Liver (tissue), 9 donors: ENCODE measurements around the gene ARHGEF7. TPM values are rescaled to one million over a fixed set of nuclear protein-coding genes. Genes with fewer than 3 reads are reported as not detected.
"Not testable (repeated sequence)": the region's sequence is repeated elsewhere in the genome, so short reads cannot be mapped to it uniquely, and the experiment has no call there.

Experiments
- DNase-seq: peaks from one replicate; pipeline ENCODE4 v3.0.0-alpha.2; 2017; ENCODE audit warnings: low spot score
- H3K27ac ChIP-seq, 2 donors: one replicate each; pipeline ENCODE4 v1.7.0; 2013; ENCODE audit warnings: inconsistent platforms in 2 of 2, low read length in 2 of 2, control low read depth in 1 of 2, low read depth in 1 of 2, mild to moderate bottlenecking in 1 of 2
- H3K27me3 ChIP-seq, 4 donors: one replicate each; pipeline versions ENCODE4 v1.6.1 to v1.7.0; 2013; ENCODE audit warnings: low read length in 3 of 4, inconsistent platforms in 1 of 4, mild to moderate bottlenecking in 1 of 4, moderate library complexity in 1 of 4; ENCODE audit not compliant: control insufficient read depth in 4 of 4, insufficient read depth in 4 of 4
- H3K36me3 ChIP-seq, 4 donors: one replicate each; pipeline versions ENCODE4 v1.6.1 to v1.7.0; 2013; ENCODE audit warnings: low read length in 3 of 4, mild to moderate bottlenecking in 3 of 4, low read depth in 1 of 4, moderate library complexity in 1 of 4; ENCODE audit not compliant: control insufficient read depth in 4 of 4, insufficient read depth in 3 of 4
- H3K4me1 ChIP-seq, 4 donors: one replicate each; pipeline versions ENCODE4 v1.6.1 to v1.7.0; 2013; ENCODE audit warnings: low read length in 3 of 4, mild to moderate bottlenecking in 3 of 4, moderate library complexity in 1 of 4; ENCODE audit not compliant: control insufficient read depth in 4 of 4, insufficient read depth in 4 of 4
- H3K4me3 ChIP-seq, 3 donors: one replicate each; pipeline versions ENCODE4 v1.6.1 to v1.7.0; 2013; ENCODE audit warnings: low read length in 3 of 3, control low read depth in 1 of 3, low read depth in 1 of 3, mild to moderate bottlenecking in 1 of 3
- H3K9ac ChIP-seq, 2 donors: one replicate each; pipeline ENCODE4 v1.7.0; 2013; ENCODE audit warnings: low read length in 2 of 2, mild to moderate bottlenecking in 2 of 2, moderate library complexity in 2 of 2, control low read depth in 1 of 2, low read depth in 1 of 2
- H3K9me3 ChIP-seq, 4 donors: one replicate each; pipeline versions ENCODE4 v1.6.1 to v1.7.0; 2013; ENCODE audit warnings: low read length in 3 of 4; ENCODE audit not compliant: control insufficient read depth in 4 of 4
- EGR1 ChIP-seq, 2 donors: IDR thresholded peaks; 2 replicates each; pipeline ENCODE4 v1.6.1; 2016 to 2018; ENCODE audit warnings: antibody characterized with exemption in 2 of 2, low read depth in 2 of 2
- FOXA1 ChIP-seq: IDR thresholded peaks from 2 replicates; pipeline ENCODE4 v1.6.1; 2016; ENCODE audit warnings: antibody characterized with exemption
- FOXA2 ChIP-seq: IDR thresholded peaks from 2 replicates; pipeline ENCODE4 v1.6.1; 2016; ENCODE audit warnings: antibody characterized with exemption
- GABPA ChIP-seq, 2 donors: IDR thresholded peaks in 1 of 2; conservative IDR thresholded peaks in 1 of 2; 2 replicates each; pipeline ENCODE4 v1.6.1; 2016; ENCODE audit warnings: antibody characterized with exemption in 2 of 2, mild to moderate bottlenecking in 1 of 2, moderate library complexity in 1 of 2
- HNF4A ChIP-seq, 2 donors: conservative IDR thresholded peaks; 2 replicates each; pipeline ENCODE4 v1.6.1; 2016; ENCODE audit warnings: antibody characterized with exemption in 2 of 2, mild to moderate bottlenecking in 2 of 2
- JUND ChIP-seq, 2 donors: IDR thresholded peaks; 2 replicates each; pipeline ENCODE4 v1.6.1; 2016; ENCODE audit warnings: antibody characterized with exemption in 2 of 2
- NR2F2 ChIP-seq: IDR thresholded peaks from 2 replicates; pipeline ENCODE4 v1.6.1; 2016; ENCODE audit warnings: antibody characterized with exemption
- RAD21 ChIP-seq, 2 donors: IDR thresholded peaks; 2 replicates each; pipeline ENCODE4 v1.6.1; 2016; ENCODE audit warnings: antibody characterized with exemption in 2 of 2, mild to moderate bottlenecking in 2 of 2
- SP1 ChIP-seq: IDR thresholded peaks from 2 replicates; pipeline ENCODE4 v1.6.1; 2018; ENCODE audit warnings: antibody characterized with exemption, mild to moderate bottlenecking
- TAF1 ChIP-seq: conservative IDR thresholded peaks from 2 replicates; pipeline ENCODE4 v1.6.1; 2016; ENCODE audit warnings: antibody characterized with exemption, mild to moderate bottlenecking
- YY1 ChIP-seq: IDR thresholded peaks from 2 replicates; pipeline ENCODE4 v1.6.1; 2016; ENCODE audit warnings: antibody characterized with exemption, mild to moderate bottlenecking
- WGBS: extraction: QIAGEN DNeasy Blood & Tissue Kit; methylation state at CpG from one replicate; pipeline ENCODE4 v1.1.7; 2013; 5-methylcytosine and 5-hydroxymethylcytosine counted together
- polyA plus RNA-seq, 2 donors: library from polyadenylated mRNA; stranded (reverse) in 1 of 2; unstranded in 1 of 2; fragments of 200-250 nt in 1 of 2; fragments of >200 nt in 1 of 2; fragmentation: Nextera tagmentation in 1 of 2; extraction: Ambion mirVana in 1 of 2; gene quantifications; one replicate each; pipeline versions ENCODE4 v1.2.1 to v1.2.3, GENCODE V29; 2013 to 2015
- total RNA-seq, 2 donors: library from RNA; depleted of rRNA; stranded (reverse); fragments of >200 nt; gene quantifications; one replicate each; pipeline ENCODE4 v1.2.3, GENCODE V29; 2014
- TF ChIP-seq, protein P1 (sequence below): IDR thresholded peaks from 2 replicates; pipeline ENCODE4 v1.6.1; 2016; ENCODE audit warnings: antibody characterized with exemption
- TF ChIP-seq, protein P2 (sequence below): IDR thresholded peaks from 2 replicates; pipeline ENCODE4 v1.6.1; 2016; ENCODE audit warnings: antibody characterized with exemption
- TF ChIP-seq, protein P3 (sequence below): IDR thresholded peaks from 2 replicates; pipeline ENCODE4 v1.6.1; 2016; ENCODE audit warnings: antibody characterized with exemption
- TF ChIP-seq, protein P4 (sequence below): IDR thresholded peaks from 2 replicates; pipeline ENCODE4 v1.6.1; 2016; ENCODE audit warnings: antibody characterized with exemption, mild to moderate bottlenecking
- donor health status: healthy.
- donor health status: healthy.
- donor health status: healthy.
- donor health status: healthy.
- donor health status: healthy.

ARHGEF7 gene
- total and polyA plus RNA-seq, 4 donors: 10.3 to 37.5 (median 20.1) TPM

DNA sequence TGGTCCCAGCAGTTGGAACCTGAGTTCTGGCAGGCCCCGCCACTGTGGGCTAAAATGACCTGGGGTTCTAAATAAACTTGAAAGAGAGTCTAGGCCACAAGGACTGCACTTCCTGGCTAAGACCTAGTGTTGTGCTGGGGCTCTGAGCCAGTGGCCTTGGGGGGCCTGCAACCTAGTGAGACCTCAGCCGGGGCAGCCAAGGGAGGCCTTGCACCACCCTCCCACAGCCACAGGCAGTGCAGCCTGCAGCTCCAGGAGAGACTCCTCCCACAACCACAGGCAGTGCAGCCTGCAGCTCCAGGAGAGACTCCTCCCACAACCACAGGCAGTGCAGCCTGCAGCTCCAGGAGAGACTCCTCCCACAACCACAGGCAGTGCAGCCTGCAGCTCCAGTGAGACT lies 142.8 kb downstream of the ARHGEF7 start:
- peaks cover 2 to 36% (median 24%) of the 10 kb centered on the region in 4 donors for H3K36me3 ChIP-seq
- not testable (repeated sequence) for DNase-seq

GRCh38 chr13:111258637-111259036 lies 143.5 kb downstream of the ARHGEF7 start:
- no peak for DNase-seq
- Histone ChIP-seq H3K4me3 (no peak overlapping the region), H3K27me3 (no peaks in the 10 kb centered on the region), H3K4me1 (no peaks in the 10 kb centered on the region), H3K9me3 (no peaks in the 10 kb centered on the region), H3K9ac (no peak overlapping the region), H3K27ac (no peak overlapping the region), H3K36me3 (peaks cover 2 to 37% (median 24%) of the 10 kb centered on the region in 4 donors)
- WGBS: 96% methylated on average over 3 of the region's 3 CpGs
- no peak for TF ChIP-seq FOXA2
- TF ChIP-seq HNF4A (conservative IDR thresholded peaks at IDR 0.05): no peak
- TF ChIP-seq, protein P1, sequence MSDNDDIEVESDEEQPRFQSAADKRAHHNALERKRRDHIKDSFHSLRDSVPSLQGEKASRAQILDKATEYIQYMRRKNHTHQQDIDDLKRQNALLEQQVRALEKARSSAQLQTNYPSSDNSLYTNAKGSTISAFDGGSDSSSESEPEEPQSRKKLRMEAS: no peak
- TF ChIP-seq, protein P2, sequence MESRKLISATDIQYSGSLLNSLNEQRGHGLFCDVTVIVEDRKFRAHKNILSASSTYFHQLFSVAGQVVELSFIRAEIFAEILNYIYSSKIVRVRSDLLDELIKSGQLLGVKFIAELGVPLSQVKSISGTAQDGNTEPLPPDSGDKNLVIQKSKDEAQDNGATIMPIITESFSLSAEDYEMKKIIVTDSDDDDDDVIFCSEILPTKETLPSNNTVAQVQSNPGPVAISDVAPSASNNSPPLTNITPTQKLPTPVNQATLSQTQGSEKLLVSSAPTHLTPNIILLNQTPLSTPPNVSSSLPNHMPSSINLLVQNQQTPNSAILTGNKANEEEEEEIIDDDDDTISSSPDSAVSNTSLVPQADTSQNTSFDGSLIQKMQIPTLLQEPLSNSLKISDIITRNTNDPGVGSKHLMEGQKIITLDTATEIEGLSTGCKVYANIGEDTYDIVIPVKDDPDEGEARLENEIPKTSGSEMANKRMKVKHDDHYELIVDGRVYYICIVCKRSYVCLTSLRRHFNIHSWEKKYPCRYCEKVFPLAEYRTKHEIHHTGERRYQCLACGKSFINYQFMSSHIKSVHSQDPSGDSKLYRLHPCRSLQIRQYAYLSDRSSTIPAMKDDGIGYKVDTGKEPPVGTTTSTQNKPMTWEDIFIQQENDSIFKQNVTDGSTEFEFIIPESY: no peak
- no peak for TF ChIP-seq YY1
- TF ChIP-seq NR2F2: no peak
- TF ChIP-seq GABPA (IDR thresholded peaks at IDR 0.05 in 1 of 2, conservative IDR thresholded peaks at IDR 0.05 in 1 of 2): no peak
- TF ChIP-seq EGR1 (IDR thresholded peaks at IDR 0.05; ENCODE audit: low read depth in 2 of 2): no peak
- no peak for TF ChIP-seq JUND (IDR thresholded peaks at IDR 0.05)
- TF ChIP-seq SP1: no peak
- TF ChIP-seq, protein P3, sequence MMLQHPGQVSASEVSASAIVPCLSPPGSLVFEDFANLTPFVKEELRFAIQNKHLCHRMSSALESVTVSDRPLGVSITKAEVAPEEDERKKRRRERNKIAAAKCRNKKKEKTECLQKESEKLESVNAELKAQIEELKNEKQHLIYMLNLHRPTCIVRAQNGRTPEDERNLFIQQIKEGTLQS: no peak
- no peak for TF ChIP-seq TAF1
- TF ChIP-seq FOXA1: no peak
- no peak for TF ChIP-seq RAD21 (IDR thresholded peaks at IDR 0.05)
- TF ChIP-seq, protein P4, sequence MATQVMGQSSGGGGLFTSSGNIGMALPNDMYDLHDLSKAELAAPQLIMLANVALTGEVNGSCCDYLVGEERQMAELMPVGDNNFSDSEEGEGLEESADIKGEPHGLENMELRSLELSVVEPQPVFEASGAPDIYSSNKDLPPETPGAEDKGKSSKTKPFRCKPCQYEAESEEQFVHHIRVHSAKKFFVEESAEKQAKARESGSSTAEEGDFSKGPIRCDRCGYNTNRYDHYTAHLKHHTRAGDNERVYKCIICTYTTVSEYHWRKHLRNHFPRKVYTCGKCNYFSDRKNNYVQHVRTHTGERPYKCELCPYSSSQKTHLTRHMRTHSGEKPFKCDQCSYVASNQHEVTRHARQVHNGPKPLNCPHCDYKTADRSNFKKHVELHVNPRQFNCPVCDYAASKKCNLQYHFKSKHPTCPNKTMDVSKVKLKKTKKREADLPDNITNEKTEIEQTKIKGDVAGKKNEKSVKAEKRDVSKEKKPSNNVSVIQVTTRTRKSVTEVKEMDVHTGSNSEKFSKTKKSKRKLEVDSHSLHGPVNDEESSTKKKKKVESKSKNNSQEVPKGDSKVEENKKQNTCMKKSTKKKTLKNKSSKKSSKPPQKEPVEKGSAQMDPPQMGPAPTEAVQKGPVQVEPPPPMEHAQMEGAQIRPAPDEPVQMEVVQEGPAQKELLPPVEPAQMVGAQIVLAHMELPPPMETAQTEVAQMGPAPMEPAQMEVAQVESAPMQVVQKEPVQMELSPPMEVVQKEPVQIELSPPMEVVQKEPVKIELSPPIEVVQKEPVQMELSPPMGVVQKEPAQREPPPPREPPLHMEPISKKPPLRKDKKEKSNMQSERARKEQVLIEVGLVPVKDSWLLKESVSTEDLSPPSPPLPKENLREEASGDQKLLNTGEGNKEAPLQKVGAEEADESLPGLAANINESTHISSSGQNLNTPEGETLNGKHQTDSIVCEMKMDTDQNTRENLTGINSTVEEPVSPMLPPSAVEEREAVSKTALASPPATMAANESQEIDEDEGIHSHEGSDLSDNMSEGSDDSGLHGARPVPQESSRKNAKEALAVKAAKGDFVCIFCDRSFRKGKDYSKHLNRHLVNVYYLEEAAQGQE: no peak

More for the DNA sequence above, 142.8 kb downstream of the ARHGEF7 start:
- not testable (repeated sequence) for H3K9ac ChIP-seq, H3K4me1 ChIP-seq, H3K9me3 ChIP-seq, H3K27ac ChIP-seq, H3K27me3 ChIP-seq, H3K4me3 ChIP-seq
- WGBS: 99% methylated on average over 2 of the region's 2 CpGs
